ENCODE results near the gene SYTL2. TPM values are rescaled to one million over a fixed set of nuclear protein-coding genes. Genes with fewer than 3 reads are reported as not detected.

SYTL2 gene
- total and polyA plus RNA-seq, 2 experiments from 2014 or later = 3.4 to 7.2 TPM

DNA sequence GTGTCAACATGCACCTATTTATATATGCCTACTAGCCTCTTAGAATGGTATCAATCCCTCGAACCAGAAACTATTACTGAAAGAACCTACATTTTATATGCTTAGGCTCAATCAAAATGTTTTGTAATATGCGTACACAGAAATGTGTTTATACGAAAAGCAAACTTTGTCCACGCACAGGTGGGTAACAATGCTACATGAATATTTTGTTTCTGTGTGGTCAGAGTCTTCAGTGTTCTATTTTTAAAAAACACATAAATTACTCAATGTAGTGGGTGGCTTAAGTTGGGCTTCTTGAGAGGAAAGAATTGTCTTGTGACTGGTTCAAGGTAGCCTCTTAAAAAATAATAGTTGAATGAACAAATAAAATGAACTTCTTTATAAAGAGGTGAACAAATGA is 46.1 kb downstream of the SYTL2 start (continued):
- TF ChIP-seq, protein P1, sequence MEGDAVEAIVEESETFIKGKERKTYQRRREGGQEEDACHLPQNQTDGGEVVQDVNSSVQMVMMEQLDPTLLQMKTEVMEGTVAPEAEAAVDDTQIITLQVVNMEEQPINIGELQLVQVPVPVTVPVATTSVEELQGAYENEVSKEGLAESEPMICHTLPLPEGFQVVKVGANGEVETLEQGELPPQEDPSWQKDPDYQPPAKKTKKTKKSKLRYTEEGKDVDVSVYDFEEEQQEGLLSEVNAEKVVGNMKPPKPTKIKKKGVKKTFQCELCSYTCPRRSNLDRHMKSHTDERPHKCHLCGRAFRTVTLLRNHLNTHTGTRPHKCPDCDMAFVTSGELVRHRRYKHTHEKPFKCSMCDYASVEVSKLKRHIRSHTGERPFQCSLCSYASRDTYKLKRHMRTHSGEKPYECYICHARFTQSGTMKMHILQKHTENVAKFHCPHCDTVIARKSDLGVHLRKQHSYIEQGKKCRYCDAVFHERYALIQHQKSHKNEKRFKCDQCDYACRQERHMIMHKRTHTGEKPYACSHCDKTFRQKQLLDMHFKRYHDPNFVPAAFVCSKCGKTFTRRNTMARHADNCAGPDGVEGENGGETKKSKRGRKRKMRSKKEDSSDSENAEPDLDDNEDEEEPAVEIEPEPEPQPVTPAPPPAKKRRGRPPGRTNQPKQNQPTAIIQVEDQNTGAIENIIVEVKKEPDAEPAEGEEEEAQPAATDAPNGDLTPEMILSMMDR (conservative IDR thresholded peaks at IDR 0.05; ENCODE audit: low read depth in 2 of 2) = no peak
- no peak for TF ChIP-seq EZH2 (IDR thresholded peaks at IDR 0.05; ENCODE audit: low read depth, unreplicated experiment)

DNA sequence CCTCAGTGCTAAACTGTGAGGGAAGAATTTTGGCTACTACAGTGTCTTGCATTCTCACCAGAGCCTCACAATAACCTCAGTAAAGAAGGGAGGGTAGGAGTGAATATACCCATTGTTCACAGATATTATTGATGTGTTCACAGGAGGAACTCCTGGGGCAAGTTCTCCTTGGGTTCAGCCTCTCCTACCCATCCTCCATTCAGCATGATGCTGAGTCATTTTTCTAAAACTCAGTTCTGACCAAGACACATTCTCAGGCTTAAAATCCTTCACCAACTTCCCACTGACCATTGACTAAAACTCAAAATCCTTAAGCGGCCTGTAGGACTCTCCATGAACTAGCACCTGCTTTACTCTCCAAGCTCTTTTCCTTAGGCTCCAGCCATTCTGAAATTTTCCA is 48.7 kb downstream of the SYTL2 start:
- H3F3A ChIP-seq (replicated peaks; ENCODE audit: low read depth) = no peaks in the 10 kb centered on the region
- H3K27ac ChIP-seq (ENCODE audit: low read depth) = no peak overlapping the region
- H3K4me3 ChIP-seq = no peak overlapping the region
- H3K9me2 ChIP-seq (ENCODE audit: insufficient read depth) = peaks cover 7% of the 10 kb centered on the region
- H4K20me1 ChIP-seq (replicated peaks; ENCODE audit: insufficient read depth) = no peaks in the 10 kb centered on the region
- Mint-ChIP-seq H3K36me3 (ENCODE audit: low read depth) (no peaks in the 10 kb centered on the region), H3K4me1 (peaks cover 9% of the 10 kb centered on the region; the same call in 2 of the 3 replicates), H3K27ac (no peak overlapping the region), H3K9me3 (no peaks in the 10 kb centered on the region), H3K4me3 (no peak overlapping the region), H3K27me3 (ENCODE audit: insufficient read depth, low read depth, poor library complexity) (no peaks in the 10 kb centered on the region)
- DNase-seq (ENCODE audit: low spot score) = no peak
- H3K27me3 ChIP-seq (ENCODE audit: insufficient read depth) = no peaks in the 10 kb centered on the region
- no peak overlapping the region for H3K4me2 ChIP-seq
- H3K36me3 ChIP-seq (ENCODE audit: insufficient read depth) = no peaks in the 10 kb centered on the region
- no peak for ATAC-seq
- H2AFZ ChIP-seq = no peak overlapping the region
- no peaks in the 10 kb centered on the region for H3K79me2 ChIP-seq (replicated peaks; ENCODE audit: insufficient read depth)
- peaks cover 9% of the 10 kb centered on the region; the same call in 1 of the 2 replicates for H3K4me1 ChIP-seq (ENCODE audit: insufficient read depth)
- TF ChIP-seq NANOG (IDR thresholded peaks at IDR 0.05; ENCODE audit: borderline replicate concordance) (no peak), EZH2phosphoT487 (IDR thresholded peaks at IDR 0.05; ENCODE audit: unreplicated experiment) (no peak), EZH2 (IDR thresholded peaks at IDR 0.05; ENCODE audit: low read depth, unreplicated experiment) (no peak), ZNF331 (CRISPR knock-in tag; IDR thresholded peaks at IDR 0.05; ENCODE audit: low read depth) (no peak), STAT1 (IDR thresholded peaks at IDR 0.05; ENCODE audit: unreplicated experiment) (no peak), ZNF114 (CRISPR knock-in tag; IDR thresholded peaks at IDR 0.05) (no peak), POLR2AphosphoS5 (IDR thresholded peaks at IDR 0.05; ENCODE audit: low read depth) (no peak)
- TF ChIP-seq, protein P2, sequence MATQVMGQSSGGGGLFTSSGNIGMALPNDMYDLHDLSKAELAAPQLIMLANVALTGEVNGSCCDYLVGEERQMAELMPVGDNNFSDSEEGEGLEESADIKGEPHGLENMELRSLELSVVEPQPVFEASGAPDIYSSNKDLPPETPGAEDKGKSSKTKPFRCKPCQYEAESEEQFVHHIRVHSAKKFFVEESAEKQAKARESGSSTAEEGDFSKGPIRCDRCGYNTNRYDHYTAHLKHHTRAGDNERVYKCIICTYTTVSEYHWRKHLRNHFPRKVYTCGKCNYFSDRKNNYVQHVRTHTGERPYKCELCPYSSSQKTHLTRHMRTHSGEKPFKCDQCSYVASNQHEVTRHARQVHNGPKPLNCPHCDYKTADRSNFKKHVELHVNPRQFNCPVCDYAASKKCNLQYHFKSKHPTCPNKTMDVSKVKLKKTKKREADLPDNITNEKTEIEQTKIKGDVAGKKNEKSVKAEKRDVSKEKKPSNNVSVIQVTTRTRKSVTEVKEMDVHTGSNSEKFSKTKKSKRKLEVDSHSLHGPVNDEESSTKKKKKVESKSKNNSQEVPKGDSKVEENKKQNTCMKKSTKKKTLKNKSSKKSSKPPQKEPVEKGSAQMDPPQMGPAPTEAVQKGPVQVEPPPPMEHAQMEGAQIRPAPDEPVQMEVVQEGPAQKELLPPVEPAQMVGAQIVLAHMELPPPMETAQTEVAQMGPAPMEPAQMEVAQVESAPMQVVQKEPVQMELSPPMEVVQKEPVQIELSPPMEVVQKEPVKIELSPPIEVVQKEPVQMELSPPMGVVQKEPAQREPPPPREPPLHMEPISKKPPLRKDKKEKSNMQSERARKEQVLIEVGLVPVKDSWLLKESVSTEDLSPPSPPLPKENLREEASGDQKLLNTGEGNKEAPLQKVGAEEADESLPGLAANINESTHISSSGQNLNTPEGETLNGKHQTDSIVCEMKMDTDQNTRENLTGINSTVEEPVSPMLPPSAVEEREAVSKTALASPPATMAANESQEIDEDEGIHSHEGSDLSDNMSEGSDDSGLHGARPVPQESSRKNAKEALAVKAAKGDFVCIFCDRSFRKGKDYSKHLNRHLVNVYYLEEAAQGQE (IDR thresholded peaks at IDR 0.05; ENCODE audit: unreplicated experiment) = no peak
- TF ChIP-seq, protein P3, sequence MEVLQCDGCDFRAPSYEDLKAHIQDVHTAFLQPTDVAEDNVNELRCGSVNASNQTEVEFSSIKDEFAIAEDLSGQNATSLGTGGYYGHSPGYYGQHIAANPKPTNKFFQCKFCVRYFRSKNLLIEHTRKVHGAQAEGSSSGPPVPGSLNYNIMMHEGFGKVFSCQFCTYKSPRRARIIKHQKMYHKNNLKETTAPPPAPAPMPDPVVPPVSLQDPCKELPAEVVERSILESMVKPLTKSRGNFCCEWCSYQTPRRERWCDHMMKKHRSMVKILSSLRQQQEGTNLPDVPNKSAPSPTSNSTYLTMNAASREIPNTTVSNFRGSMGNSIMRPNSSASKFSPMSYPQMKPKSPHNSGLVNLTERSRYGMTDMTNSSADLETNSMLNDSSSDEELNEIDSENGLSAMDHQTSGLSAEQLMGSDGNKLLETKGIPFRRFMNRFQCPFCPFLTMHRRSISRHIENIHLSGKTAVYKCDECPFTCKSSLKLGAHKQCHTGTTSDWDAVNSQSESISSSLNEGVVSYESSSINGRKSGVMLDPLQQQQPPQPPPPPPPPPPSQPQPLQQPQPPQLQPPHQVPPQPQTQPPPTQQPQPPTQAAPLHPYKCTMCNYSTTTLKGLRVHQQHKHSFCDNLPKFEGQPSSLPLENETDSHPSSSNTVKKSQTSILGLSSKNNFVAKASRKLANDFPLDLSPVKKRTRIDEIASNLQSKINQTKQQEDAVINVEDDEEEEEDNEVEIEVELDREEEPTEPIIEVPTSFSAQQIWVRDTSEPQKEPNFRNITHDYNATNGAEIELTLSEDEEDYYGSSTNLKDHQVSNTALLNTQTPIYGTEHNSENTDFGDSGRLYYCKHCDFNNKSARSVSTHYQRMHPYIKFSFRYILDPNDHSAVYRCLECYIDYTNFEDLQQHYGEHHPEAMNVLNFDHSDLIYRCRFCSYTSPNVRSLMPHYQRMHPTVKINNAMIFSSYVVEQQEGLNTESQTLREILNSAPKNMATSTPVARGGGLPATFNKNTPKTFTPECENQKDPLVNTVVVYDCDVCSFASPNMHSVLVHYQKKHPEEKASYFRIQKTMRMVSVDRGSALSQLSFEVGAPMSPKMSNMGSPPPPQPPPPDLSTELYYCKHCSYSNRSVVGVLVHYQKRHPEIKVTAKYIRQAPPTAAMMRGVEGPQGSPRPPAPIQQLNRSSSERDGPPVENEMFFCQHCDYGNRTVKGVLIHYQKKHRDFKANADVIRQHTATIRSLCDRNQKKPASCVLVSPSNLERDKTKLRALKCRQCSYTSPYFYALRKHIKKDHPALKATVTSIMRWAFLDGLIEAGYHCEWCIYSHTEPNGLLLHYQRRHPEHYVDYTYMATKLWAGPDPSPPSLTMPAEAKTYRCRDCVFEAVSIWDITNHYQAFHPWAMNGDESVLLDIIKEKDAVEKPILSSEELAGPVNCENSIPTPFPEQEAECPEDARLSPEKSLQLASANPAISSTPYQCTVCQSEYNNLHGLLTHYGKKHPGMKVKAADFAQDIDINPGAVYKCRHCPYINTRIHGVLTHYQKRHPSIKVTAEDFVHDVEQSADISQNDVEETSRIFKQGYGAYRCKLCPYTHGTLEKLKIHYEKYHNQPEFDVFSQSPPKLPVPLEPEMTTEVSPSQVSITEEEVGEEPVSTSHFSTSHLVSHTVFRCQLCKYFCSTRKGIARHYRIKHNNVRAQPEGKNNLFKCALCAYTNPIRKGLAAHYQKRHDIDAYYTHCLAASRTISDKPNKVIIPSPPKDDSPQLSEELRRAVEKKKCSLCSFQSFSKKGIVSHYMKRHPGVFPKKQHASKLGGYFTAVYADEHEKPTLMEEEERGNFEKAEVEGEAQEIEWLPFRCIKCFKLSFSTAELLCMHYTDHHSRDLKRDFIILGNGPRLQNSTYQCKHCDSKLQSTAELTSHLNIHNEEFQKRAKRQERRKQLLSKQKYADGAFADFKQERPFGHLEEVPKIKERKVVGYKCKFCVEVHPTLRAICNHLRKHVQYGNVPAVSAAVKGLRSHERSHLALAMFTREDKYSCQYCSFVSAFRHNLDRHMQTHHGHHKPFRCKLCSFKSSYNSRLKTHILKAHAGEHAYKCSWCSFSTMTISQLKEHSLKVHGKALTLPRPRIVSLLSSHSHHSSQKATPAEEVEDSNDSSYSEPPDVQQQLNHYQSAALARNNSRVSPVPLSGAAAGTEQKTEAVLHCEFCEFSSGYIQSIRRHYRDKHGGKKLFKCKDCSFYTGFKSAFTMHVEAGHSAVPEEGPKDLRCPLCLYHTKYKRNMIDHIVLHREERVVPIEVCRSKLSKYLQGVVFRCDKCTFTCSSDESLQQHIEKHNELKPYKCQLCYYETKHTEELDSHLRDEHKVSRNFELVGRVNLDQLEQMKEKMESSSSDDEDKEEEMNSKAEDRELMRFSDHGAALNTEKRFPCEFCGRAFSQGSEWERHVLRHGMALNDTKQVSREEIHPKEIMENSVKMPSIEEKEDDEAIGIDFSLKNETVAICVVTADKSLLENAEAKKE (CRISPR knock-in tag; IDR thresholded peaks at IDR 0.05) = no peak
- TF ChIP-seq, protein P4, sequence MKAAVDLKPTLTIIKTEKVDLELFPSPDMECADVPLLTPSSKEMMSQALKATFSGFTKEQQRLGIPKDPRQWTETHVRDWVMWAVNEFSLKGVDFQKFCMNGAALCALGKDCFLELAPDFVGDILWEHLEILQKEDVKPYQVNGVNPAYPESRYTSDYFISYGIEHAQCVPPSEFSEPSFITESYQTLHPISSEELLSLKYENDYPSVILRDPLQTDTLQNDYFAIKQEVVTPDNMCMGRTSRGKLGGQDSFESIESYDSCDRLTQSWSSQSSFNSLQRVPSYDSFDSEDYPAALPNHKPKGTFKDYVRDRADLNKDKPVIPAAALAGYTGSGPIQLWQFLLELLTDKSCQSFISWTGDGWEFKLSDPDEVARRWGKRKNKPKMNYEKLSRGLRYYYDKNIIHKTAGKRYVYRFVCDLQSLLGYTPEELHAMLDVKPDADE (IDR thresholded peaks at IDR 0.05) = no peak

Data from GM23338 (cell line).